SK-N-SH treated with all-trans-retinoic acid at 6 μM for 48 hours (cell line): ENCODE results near the gene RNF157.

ENCODE experiments used
- ATAC-seq: fragments of 200-7000 bp; cut with Tn5 transposase; 3 replicates; pipeline ENCODE4 v1.9.1; 2020; ENCODE audit warnings: mild to moderate bottlenecking, moderate library complexity
- ARNTL ChIP-seq: fragments of 450-650 bp; formaldehyde crosslinking; IDR thresholded peaks from 2 replicates; pipeline ENCODE4 v1.5.0; 2020; ENCODE audit warnings: low read depth, mild to moderate bottlenecking, moderate library complexity, borderline replicate concordance
- BACH2 ChIP-seq: fragments of 250-450 bp; sonication (Bioruptor Pico); IDR thresholded peaks from 2 replicates; pipeline ENCODE4 v1.9.0; 2021; ENCODE audit warnings: mild to moderate bottlenecking, borderline replicate concordance
- CSDC2 ChIP-seq: fragments of 250-450 bp; sonication (Bioruptor Pico); IDR thresholded peaks from 2 replicates; pipeline ENCODE4 v1.5.0; 2020; ENCODE audit warnings: mild to moderate bottlenecking, moderate library complexity
- ESRRG ChIP-seq: fragments of 250-450 bp; sonication (Bioruptor Pico); IDR thresholded peaks from 2 replicates; pipeline ENCODE4 v1.6.1; 2021; ENCODE audit warnings: mild to moderate bottlenecking
- GLIS3 ChIP-seq: fragments of 250-450 bp; sonication (Bioruptor Pico); IDR thresholded peaks from 2 replicates; pipeline ENCODE4 v1.5.0; 2020; ENCODE audit warnings: mild to moderate bottlenecking, moderate library complexity
- ISL1 ChIP-seq: fragments of 250-450 bp; sonication (Bioruptor Pico); IDR thresholded peaks from 2 replicates; pipeline ENCODE4 v2.1.2; 2022; ENCODE audit warnings: mild to moderate bottlenecking, moderate library complexity
- OSR1 ChIP-seq: fragments of 250-450 bp; sonication (Bioruptor Pico); IDR thresholded peaks from 2 replicates; pipeline ENCODE4 v1.8.0; 2022; ENCODE audit warnings: moderate library complexity, mild to moderate bottlenecking, inconsistent platforms
- PPARA ChIP-seq: fragments of 250-450 bp; sonication (Bioruptor Pico); IDR thresholded peaks from 2 replicates; pipeline ENCODE4 v1.5.0; 2020; ENCODE audit warnings: mild to moderate bottlenecking, borderline replicate concordance
- RARB ChIP-seq: fragments of 250-450 bp; sonication (Bioruptor Pico); IDR thresholded peaks from 2 replicates; pipeline ENCODE4 v1.8.0; 2021; ENCODE audit warnings: mild to moderate bottlenecking, moderate library complexity
- SNAI2 ChIP-seq: fragments of 250-450 bp; sonication (Bioruptor Pico); IDR thresholded peaks from 2 replicates; pipeline ENCODE4 v1.5.0; 2020; ENCODE audit warnings: mild to moderate bottlenecking, moderate library complexity
- TCF4 ChIP-seq: fragments of 250-450 bp; sonication (Bioruptor Pico); IDR thresholded peaks from 2 replicates; pipeline ENCODE4 v1.8.0; 2021; ENCODE audit warnings: mild to moderate bottlenecking, moderate library complexity, borderline replicate concordance
- ZC3H10 ChIP-seq: fragments of 250-450 bp; sonication (Bioruptor Pico); IDR thresholded peaks from 2 replicates; pipeline ENCODE4 v1.5.1; 2021; ENCODE audit warnings: mild to moderate bottlenecking, moderate library complexity
- ZFP30 ChIP-seq: fragments of 450-650 bp; formaldehyde crosslinking; IDR thresholded peaks from 2 replicates; pipeline ENCODE4 v1.5.0; 2022; ENCODE audit warnings: mild to moderate bottlenecking, moderate library complexity
- ZNF565 ChIP-seq: fragments of 450-650 bp; formaldehyde crosslinking; conservative IDR thresholded peaks from 2 replicates; pipeline ENCODE4 v1.5.0; 2020; ENCODE audit warnings: low read depth, mild to moderate bottlenecking, moderate library complexity
- ZNF70 ChIP-seq: fragments of 450-650 bp; formaldehyde crosslinking; IDR thresholded peaks from 2 replicates; pipeline ENCODE4 v1.5.0; 2020; ENCODE audit warnings: mild to moderate bottlenecking, moderate library complexity
- ZNF8 ChIP-seq: fragments of 450-650 bp; formaldehyde crosslinking; IDR thresholded peaks from 2 replicates; pipeline ENCODE4 v1.5.0; 2020; ENCODE audit warnings: mild to moderate bottlenecking, moderate library complexity
- TF ChIP-seq, protein P1 (sequence below): fragments of 250-450 bp; sonication (Bioruptor Pico); IDR thresholded peaks from 2 replicates; pipeline ENCODE4 v1.5.0; 2020; ENCODE audit warnings: mild to moderate bottlenecking, moderate library complexity
- TF ChIP-seq, protein P2 (sequence below): fragments of 250-450 bp; sonication (Bioruptor Pico); IDR thresholded peaks from 2 replicates; pipeline ENCODE4 v1.8.0; 2021; ENCODE audit warnings: low read depth, mild to moderate bottlenecking, moderate library complexity, borderline replicate concordance
- TF ChIP-seq, protein P3 (sequence below): fragments of 250-450 bp; sonication (Bioruptor Pico); IDR thresholded peaks from 2 replicates; pipeline ENCODE4 v1.5.1; 2020; ENCODE audit warnings: low read depth, mild to moderate bottlenecking, moderate library complexity
- TF ChIP-seq, protein P4 (sequence below): fragments of 250-450 bp; sonication (Bioruptor Pico); IDR thresholded peaks from 2 replicates; pipeline ENCODE4 v1.8.0; 2020; ENCODE audit warnings: mild to moderate bottlenecking, moderate library complexity, borderline replicate concordance

Gene RNF157

DNA sequence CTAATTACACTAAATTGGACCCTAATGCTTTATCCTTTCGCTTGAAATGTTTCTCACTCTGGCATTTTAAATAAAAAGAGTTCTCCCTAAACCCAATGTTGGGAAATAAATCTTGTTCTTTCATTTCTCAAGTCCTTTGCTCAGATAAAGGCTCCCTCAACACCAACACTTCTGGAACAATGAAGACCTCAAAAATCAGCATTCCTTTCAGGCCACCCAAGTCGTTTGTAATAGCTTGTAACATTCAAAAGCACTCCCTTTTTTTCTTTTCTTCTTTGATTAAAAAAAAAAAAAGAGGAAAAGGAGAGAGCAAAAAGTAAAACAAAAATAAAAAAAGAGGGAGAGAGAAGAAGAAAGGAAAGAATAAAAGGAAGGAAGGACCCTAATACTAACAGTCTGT lies 76.0 kb downstream of the RNF157 start:
- TF ChIP-seq BACH2 (CRISPR knock-in tag) (no peak), GLIS3 (CRISPR knock-in tag) (no peak), PPARA (CRISPR knock-in tag) (no peak), ZNF565 (CRISPR knock-in tag) (no peak), OSR1 (CRISPR knock-in tag) (no peak), ZC3H10 (CRISPR knock-in tag) (no peak), RARB (CRISPR knock-in tag) (no peak)
- TF ChIP-seq, protein P1, sequence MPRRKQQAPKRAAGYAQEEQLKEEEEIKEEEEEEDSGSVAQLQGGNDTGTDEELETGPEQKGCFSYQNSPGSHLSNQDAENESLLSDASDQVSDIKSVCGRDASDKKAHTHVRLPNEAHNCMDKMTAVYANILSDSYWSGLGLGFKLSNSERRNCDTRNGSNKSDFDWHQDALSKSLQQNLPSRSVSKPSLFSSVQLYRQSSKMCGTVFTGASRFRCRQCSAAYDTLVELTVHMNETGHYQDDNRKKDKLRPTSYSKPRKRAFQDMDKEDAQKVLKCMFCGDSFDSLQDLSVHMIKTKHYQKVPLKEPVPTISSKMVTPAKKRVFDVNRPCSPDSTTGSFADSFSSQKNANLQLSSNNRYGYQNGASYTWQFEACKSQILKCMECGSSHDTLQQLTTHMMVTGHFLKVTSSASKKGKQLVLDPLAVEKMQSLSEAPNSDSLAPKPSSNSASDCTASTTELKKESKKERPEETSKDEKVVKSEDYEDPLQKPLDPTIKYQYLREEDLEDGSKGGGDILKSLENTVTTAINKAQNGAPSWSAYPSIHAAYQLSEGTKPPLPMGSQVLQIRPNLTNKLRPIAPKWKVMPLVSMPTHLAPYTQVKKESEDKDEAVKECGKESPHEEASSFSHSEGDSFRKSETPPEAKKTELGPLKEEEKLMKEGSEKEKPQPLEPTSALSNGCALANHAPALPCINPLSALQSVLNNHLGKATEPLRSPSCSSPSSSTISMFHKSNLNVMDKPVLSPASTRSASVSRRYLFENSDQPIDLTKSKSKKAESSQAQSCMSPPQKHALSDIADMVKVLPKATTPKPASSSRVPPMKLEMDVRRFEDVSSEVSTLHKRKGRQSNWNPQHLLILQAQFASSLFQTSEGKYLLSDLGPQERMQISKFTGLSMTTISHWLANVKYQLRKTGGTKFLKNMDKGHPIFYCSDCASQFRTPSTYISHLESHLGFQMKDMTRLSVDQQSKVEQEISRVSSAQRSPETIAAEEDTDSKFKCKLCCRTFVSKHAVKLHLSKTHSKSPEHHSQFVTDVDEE (CRISPR knock-in tag): no peak
- TF ChIP-seq, protein P2, sequence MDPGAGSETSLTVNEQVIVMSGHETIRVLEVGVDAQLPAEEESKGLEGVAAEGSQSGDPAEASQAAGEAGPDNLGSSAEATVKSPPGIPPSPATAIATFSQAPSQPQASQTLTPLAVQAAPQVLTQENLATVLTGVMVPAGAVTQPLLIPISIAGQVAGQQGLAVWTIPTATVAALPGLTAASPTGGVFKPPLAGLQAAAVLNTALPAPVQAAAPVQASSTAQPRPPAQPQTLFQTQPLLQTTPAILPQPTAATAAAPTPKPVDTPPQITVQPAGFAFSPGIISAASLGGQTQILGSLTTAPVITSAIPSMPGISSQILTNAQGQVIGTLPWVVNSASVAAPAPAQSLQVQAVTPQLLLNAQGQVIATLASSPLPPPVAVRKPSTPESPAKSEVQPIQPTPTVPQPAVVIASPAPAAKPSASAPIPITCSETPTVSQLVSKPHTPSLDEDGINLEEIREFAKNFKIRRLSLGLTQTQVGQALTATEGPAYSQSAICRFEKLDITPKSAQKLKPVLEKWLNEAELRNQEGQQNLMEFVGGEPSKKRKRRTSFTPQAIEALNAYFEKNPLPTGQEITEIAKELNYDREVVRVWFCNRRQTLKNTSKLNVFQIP (CRISPR knock-in tag): no peak
- no peak for ATAC-seq

DNA sequence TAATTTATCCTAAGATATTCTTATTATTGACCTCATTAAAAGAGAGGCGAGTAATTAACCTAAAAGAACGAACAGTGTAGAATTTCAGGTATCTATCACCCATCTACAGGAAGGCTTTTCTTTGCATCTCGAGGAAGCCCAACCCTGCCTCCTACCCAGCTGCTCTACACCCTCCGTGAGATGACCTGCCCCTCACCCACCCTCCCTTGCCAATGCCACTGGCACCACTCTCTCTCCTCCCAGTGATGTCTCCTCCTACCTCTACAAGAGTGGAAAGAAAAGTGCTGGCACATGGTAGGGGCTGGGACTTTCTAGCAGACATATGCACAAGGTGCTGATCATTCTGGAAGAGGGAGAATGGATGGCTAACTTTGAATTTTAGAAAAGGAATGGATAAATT lies 76.4 kb downstream of the RNF157 start:
- no peak for TF ChIP-seq ZNF565 (CRISPR knock-in tag)
- no peak for TF ChIP-seq SNAI2 (CRISPR knock-in tag)
- no peak for TF ChIP-seq ZFP30
- TF ChIP-seq, protein P1 (CRISPR knock-in tag): no peak
- no peak for TF ChIP-seq PPARA (CRISPR knock-in tag)
- no peak for TF ChIP-seq ZNF70 (CRISPR knock-in tag)
- TF ChIP-seq ESRRG (CRISPR knock-in tag): no peak
- TF ChIP-seq, protein P3, sequence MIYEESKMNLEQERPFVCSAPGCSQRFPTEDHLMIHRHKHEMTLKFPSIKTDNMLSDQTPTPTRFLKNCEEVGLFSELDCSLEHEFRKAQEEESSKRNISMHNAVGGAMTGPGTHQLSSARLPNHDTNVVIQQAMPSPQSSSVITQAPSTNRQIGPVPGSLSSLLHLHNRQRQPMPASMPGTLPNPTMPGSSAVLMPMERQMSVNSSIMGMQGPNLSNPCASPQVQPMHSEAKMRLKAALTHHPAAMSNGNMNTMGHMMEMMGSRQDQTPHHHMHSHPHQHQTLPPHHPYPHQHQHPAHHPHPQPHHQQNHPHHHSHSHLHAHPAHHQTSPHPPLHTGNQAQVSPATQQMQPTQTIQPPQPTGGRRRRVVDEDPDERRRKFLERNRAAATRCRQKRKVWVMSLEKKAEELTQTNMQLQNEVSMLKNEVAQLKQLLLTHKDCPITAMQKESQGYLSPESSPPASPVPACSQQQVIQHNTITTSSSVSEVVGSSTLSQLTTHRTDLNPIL: no peak
- TF ChIP-seq, protein P4, sequence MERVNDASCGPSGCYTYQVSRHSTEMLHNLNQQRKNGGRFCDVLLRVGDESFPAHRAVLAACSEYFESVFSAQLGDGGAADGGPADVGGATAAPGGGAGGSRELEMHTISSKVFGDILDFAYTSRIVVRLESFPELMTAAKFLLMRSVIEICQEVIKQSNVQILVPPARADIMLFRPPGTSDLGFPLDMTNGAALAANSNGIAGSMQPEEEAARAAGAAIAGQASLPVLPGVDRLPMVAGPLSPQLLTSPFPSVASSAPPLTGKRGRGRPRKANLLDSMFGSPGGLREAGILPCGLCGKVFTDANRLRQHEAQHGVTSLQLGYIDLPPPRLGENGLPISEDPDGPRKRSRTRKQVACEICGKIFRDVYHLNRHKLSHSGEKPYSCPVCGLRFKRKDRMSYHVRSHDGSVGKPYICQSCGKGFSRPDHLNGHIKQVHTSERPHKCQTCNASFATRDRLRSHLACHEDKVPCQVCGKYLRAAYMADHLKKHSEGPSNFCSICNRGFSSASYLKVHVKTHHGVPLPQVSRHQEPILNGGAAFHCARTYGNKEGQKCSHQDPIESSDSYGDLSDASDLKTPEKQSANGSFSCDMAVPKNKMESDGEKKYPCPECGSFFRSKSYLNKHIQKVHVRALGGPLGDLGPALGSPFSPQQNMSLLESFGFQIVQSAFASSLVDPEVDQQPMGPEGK (CRISPR knock-in tag): no peak
- TF ChIP-seq BACH2 (CRISPR knock-in tag): no peak
- TF ChIP-seq GLIS3 (CRISPR knock-in tag): no peak
- TF ChIP-seq ISL1 (CRISPR knock-in tag): no peak
- TF ChIP-seq TCF4 (CRISPR knock-in tag): no peak
- no peak for TF ChIP-seq CSDC2 (CRISPR knock-in tag)
- TF ChIP-seq ZC3H10 (CRISPR knock-in tag): no peak
- TF ChIP-seq, protein P2 (CRISPR knock-in tag): no peak
- no peak for TF ChIP-seq ARNTL (CRISPR knock-in tag)
- no peak for TF ChIP-seq RARB (CRISPR knock-in tag)
- no peak for TF ChIP-seq ZNF8
- TF ChIP-seq, all 23 proteins: peak for 0

More for the DNA sequence above, 76.4 kb downstream of the RNF157 start:
- ATAC-seq: no peak
